K562 (cell line): ENCODE results near the gene MACROD2. TPM values are rescaled to one million over a fixed set of nuclear protein-coding genes. Genes with fewer than 3 reads are reported as not detected.

ENCODE experiments used
- ATAC-seq: fragments of 200-7000 bp; cut with Tn5 transposase; 3 replicates; pipeline ENCODE4 v1.9.1; 2020; ENCODE audit warnings: moderate library complexity
- BruUV-seq: library from RNA; stranded (reverse); fragments of 400-500 nt; replicated peaks from 2 replicates; lab custom pipeline; 2021; lab: Mats Ljungman, UMichigan
- CTCF ChIA-PET: fragments of 300-600 bp; formaldehyde crosslinking; extraction: SDS; loops from one replicate; lab custom pipeline; 2021; ENCODE audit warnings: low intra/inter-chr PET ratio; lab: Yijun Ruan, JAX
- POLR2A ChIA-PET: fragments of 300-600, 350-650 bp; sonication (Branson Sonifier 250); formaldehyde crosslinking; extraction: SDS; loops from one replicate; lab custom pipeline; 2021; ENCODE audit warnings: antibody characterized with exemption, inconsistent platforms; lab: Yijun Ruan, JAX
- DNase-seq, 4 experiments: peaks; one replicate each; pipeline versions ENCODE4 v3.0.0 to v3.0.0-alpha.2; 2011 to 2018; ENCODE audit warnings: low spot score in 3 of 4, mixed read lengths in 3 of 4; ENCODE audit errors: extremely low read depth in 1 of 4
- FAIRE-seq: peaks from 2 replicates; lab custom pipeline; 2011; peaks lifted over from hg19 to GRCh38; lab: Jason Lieb, UNC
- H2AFZ ChIP-seq: 2 replicates; pipeline ENCODE4 v1.6.0; 2011; ENCODE audit warnings: low read depth, low read length, control low read depth, inconsistent platforms
- H3K27ac ChIP-seq: fragments of 200-600 bp; 3 replicates; pipeline ENCODE4 v1.8.0; 2011; ENCODE audit warnings: low read depth, mild to moderate bottlenecking, control low read depth, inconsistent platforms, low read length, moderate library complexity, mixed read lengths; ENCODE audit errors: extremely low read depth
- H3K27me3 ChIP-seq, 2 experiments: fragments of 300-600 bp in 1 of 2; 2 replicates in 1 of 2; 3 replicates in 1 of 2; pipeline versions ENCODE4 v1.6.0 to v1.8.0; 2011; ENCODE audit warnings: inconsistent platforms in 2 of 2, low read length in 2 of 2, mild to moderate bottlenecking in 1 of 2, mixed read lengths in 1 of 2, moderate library complexity in 1 of 2; ENCODE audit not compliant: control insufficient read depth in 2 of 2, insufficient read depth in 2 of 2
- H3K36me3 ChIP-seq: fragments of 300-600 bp; 3 replicates; pipeline ENCODE4 v1.8.0; 2011; ENCODE audit warnings: mild to moderate bottlenecking, low read length, inconsistent platforms; ENCODE audit not compliant: control insufficient read depth, insufficient read depth
- H3K4me1 ChIP-seq, 2 experiments: fragments of 200-600 bp in 1 of 2; replicated peaks in 1 of 2; 2 replicates in 1 of 2; 3 replicates in 1 of 2; pipeline versions ENCODE4 v1.5.1 to v1.8.0; 2011; ENCODE audit warnings: inconsistent platforms in 2 of 2, low read length in 2 of 2, mild to moderate bottlenecking in 1 of 2, mixed read lengths in 1 of 2, moderate library complexity in 1 of 2; ENCODE audit not compliant: control insufficient read depth in 2 of 2, insufficient read depth in 2 of 2
- H3K4me2 ChIP-seq: 2 replicates; pipeline ENCODE4 v1.6.1; 2011; ENCODE audit warnings: low read length, control low read depth, inconsistent platforms, mixed read lengths; ENCODE audit not compliant: insufficient read depth
- H3K4me3 ChIP-seq: fragments of 200-600 bp; sonication (generic), shearing (Covaris generic); 2 replicates; pipeline ENCODE4 v1.5.1; 2016; ENCODE audit warnings: control low read depth, inconsistent platforms
- H3K79me2 ChIP-seq: fragments of 200-600 bp; 3 replicates; pipeline ENCODE4 v1.8.0; 2011; ENCODE audit warnings: low read length, inconsistent platforms; ENCODE audit not compliant: control insufficient read depth, insufficient read depth
- H3K9ac ChIP-seq, 2 experiments: 2 replicates each; pipeline versions ENCODE4 v1.6.0 to v1.6.1; 2011; ENCODE audit warnings: low read depth in 2 of 2, low read length in 2 of 2, control low read depth in 1 of 2, inconsistent platforms in 1 of 2, mild to moderate bottlenecking in 1 of 2, mixed read lengths in 1 of 2; ENCODE audit not compliant: insufficient read depth in 1 of 2
- H3K9me1 ChIP-seq: one replicate; pipeline ENCODE4 v1.6.0; 2011; ENCODE audit warnings: inconsistent platforms, mild to moderate bottlenecking, low read length, moderate library complexity; ENCODE audit not compliant: control insufficient read depth, insufficient read depth
- H3K9me3 ChIP-seq: replicated peaks from 2 replicates; pipeline ENCODE4 v1.5.1; 2011; ENCODE audit warnings: low read depth, low read length, inconsistent platforms; ENCODE audit not compliant: control insufficient read depth, insufficient read depth
- H4K20me1 ChIP-seq: replicated peaks from 2 replicates; pipeline ENCODE4 v1.6.1; 2011; ENCODE audit warnings: low read length, inconsistent platforms, mixed read lengths; ENCODE audit not compliant: control insufficient read depth, insufficient read depth
- DEAF1 ChIP-seq: fragments of 450-650 bp; formaldehyde crosslinking; IDR thresholded peaks from 2 replicates; pipeline ENCODE4 v1.4.0; 2020; ENCODE audit warnings: mild to moderate bottlenecking, moderate library complexity
- EP300 ChIP-seq: IDR thresholded peaks from 2 replicates; pipeline ENCODE4 v1.6.1; 2012; ENCODE audit warnings: low read length, improper control_type of control experiment
- ESRRB ChIP-seq: fragments of 250-450 bp; sonication (Bioruptor Pico); IDR thresholded peaks from 2 replicates; pipeline ENCODE4 v1.5.0; 2020; ENCODE audit warnings: mild to moderate bottlenecking, moderate library complexity, borderline replicate concordance
- HSF4 ChIP-seq: fragments of 250-450 bp; sonication (Bioruptor Pico); IDR thresholded peaks from 2 replicates; pipeline ENCODE4 v2.1.2; 2022; ENCODE audit warnings: mild to moderate bottlenecking, moderate library complexity, borderline replicate concordance
- MAFF ChIP-seq: IDR thresholded peaks from 2 replicates; pipeline ENCODE4 v1.6.1; 2012; ENCODE audit warnings: low read length, improper control_type of control experiment
- MIER1 ChIP-seq: fragments of 450-650 bp; IDR thresholded peaks from 2 replicates; pipeline ENCODE4 v1.6.1; 2016; ENCODE audit warnings: antibody characterized with exemption, mild to moderate bottlenecking, low read depth
- NBN ChIP-seq: fragments of 450-650 bp; IDR thresholded peaks from 2 replicates; pipeline ENCODE4 v1.6.1; 2016; ENCODE audit warnings: low read depth, mild to moderate bottlenecking
- ZNF444 ChIP-seq: fragments of 250-450 bp; sonication (Bioruptor Pico); IDR thresholded peaks from 2 replicates; pipeline ENCODE4 v1.4.0; 2020; ENCODE audit warnings: mild to moderate bottlenecking, moderate library complexity
- ZNF830 ChIP-seq: fragments of 250-450 bp; sonication (Bioruptor Pico); IDR thresholded peaks from 2 replicates; pipeline ENCODE4 v1.5.0; 2021; ENCODE audit warnings: mild to moderate bottlenecking
- WGBS: fragments of 100-300 bp; shearing (Covaris generic); methylation state at CpG from one replicate; pipeline ENCODE4 v1.1.6; 2016; ENCODE audit warnings: low coverage, mixed read lengths; ENCODE audit not compliant: insufficient coverage; ENCODE audit errors: missing lambda C conversion rate; 5-methylcytosine and 5-hydroxymethylcytosine counted together
- in situ Hi-C: fragments of 300-500 bp; cut with MboI; formaldehyde crosslinking; loops from 4 replicates; pipeline ENCODE4 v1.15.0; 2018; ENCODE audit warnings: inconsistent platforms, mixed read lengths
- intact Hi-C: fragments of 100-400 bp; cut with micrococcal nuclease; formaldehyde crosslinking; loops from 2 replicates; pipeline ENCODE4 v1.14.2; 2022
- polyA plus RNA-seq, 8 experiments: library from polyadenylated mRNA; depleted of rRNA in 4 of 8; stranded (reverse) in 5 of 8; unstranded in 3 of 8; fragments of >200 nt; fragmentation: Nextera tagmentation in 2 of 8; fragmentation: Illumina TruSeq in 1 of 8; extraction: Ambion mirVana in 2 of 8; extraction: Trizol in 1 of 8; gene quantifications; 2 replicates each; pipeline versions ENCODE4 v1.2.1 to v1.2.3, GENCODE V29; 2011 to 2014; ENCODE audit warnings: inconsistent platforms in 1 of 8, missing spikeins in 1 of 8
- total RNA-seq, 7 experiments: library from RNA; depleted of rRNA in 6 of 7; stranded (reverse); fragments of >200 nt in 6 of 7; fragmentation: Illumina TruSeq in 2 of 7; extraction: Trizol in 2 of 7; gene quantifications; 2 replicates each; pipeline versions ENCODE4 v1.2.1 to v1.2.3, GENCODE V29; 2011 to 2021; ENCODE audit warnings: low replicate concordance in 1 of 7
- TF ChIP-seq, protein P1 (sequence below): fragments of 250-450 bp; sonication (Bioruptor Pico); IDR thresholded peaks from 2 replicates; pipeline ENCODE4 v1.8.0; 2021; ENCODE audit warnings: moderate library complexity, mild to moderate bottlenecking, inconsistent platforms

The MACROD2 gene
- total and polyA plus RNA-seq, 9 of the 15 experiments (the other 6 are each of a cell fraction or from before 2014, with no cell fraction given): not detected

DNA sequence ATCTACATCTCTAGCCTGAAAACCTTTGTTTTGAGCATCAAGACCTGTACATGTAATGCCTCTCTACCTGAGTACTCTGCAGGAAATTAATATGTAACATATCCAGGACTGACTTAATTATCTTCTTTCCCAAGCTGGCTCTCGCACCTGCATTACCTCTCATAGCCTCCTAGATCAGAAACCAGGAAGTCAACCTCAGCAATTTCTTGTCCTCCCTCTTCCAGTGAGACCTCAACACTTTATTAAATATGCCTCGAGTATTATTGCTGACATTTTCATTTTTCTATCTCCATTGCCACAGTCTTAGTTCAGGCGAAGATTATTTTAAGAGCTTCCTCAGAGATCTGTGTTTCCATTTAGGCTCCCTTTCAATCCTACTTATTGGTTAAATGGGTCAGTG is 69.0 kb downstream of the MACROD2 start:
- 0% methylated on average over 2 of the region's 3 CpGs for WGBS
- H3K27ac ChIP-seq: no peak overlapping the region
- no TSS peak for BruUV-seq
- in situ Hi-C loops: no loop called here
- no peak overlapping the region for H3K4me3 ChIP-seq
- POLR2A ChIA-PET: no interaction called here
- DNase-seq: no peak
- H3K79me2 ChIP-seq: no peaks in the 10 kb centered on the region
- no peaks in the 10 kb centered on the region for H3K9me1 ChIP-seq
- no peak for TF ChIP-seq ZNF444 (CRISPR knock-in tag)
- TF ChIP-seq, protein P1, sequence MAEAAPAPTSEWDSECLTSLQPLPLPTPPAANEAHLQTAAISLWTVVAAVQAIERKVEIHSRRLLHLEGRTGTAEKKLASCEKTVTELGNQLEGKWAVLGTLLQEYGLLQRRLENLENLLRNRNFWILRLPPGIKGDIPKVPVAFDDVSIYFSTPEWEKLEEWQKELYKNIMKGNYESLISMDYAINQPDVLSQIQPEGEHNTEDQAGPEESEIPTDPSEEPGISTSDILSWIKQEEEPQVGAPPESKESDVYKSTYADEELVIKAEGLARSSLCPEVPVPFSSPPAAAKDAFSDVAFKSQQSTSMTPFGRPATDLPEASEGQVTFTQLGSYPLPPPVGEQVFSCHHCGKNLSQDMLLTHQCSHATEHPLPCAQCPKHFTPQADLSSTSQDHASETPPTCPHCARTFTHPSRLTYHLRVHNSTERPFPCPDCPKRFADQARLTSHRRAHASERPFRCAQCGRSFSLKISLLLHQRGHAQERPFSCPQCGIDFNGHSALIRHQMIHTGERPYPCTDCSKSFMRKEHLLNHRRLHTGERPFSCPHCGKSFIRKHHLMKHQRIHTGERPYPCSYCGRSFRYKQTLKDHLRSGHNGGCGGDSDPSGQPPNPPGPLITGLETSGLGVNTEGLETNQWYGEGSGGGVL (CRISPR knock-in tag): no peak
- TF ChIP-seq, all 486 proteins: peak for 0
- FAIRE-seq: no peak
- Histone ChIP-seq H4K20me1 (no peaks in the 10 kb centered on the region), H3K9ac (no peak overlapping the region), H3K4me2 (no peak overlapping the region), H3K27me3 (no peaks in the 10 kb centered on the region), H3K9me3 (no peaks in the 10 kb centered on the region), H2AFZ (no peak overlapping the region), H3K36me3 (no peaks in the 10 kb centered on the region), H3K4me1 (no peaks in the 10 kb centered on the region)
- CTCF ChIA-PET: no interaction called here
- intact Hi-C loops: no loop called here
- no peak for ATAC-seq

GRCh38 chr20:14064921-14065320 is 69.6 kb downstream of the MACROD2 start:
- BruUV-seq: no TSS peak
- Histone ChIP-seq H3K4me1 (no peaks in the 10 kb centered on the region), H2AFZ (no peak overlapping the region), H3K9me1 (no peaks in the 10 kb centered on the region), H3K9me3 (no peaks in the 10 kb centered on the region), H3K79me2 (no peaks in the 10 kb centered on the region), H4K20me1 (no peaks in the 10 kb centered on the region), H3K9ac (no peak overlapping the region), H3K4me3 (no peak overlapping the region), H3K36me3 (no peaks in the 10 kb centered on the region), H3K27me3 (no peaks in the 10 kb centered on the region), H3K27ac (no peak overlapping the region), H3K4me2 (no peak overlapping the region)
- FAIRE-seq (no peak), DNase-seq (no peak), ATAC-seq (no peak)
- no peak for TF ChIP-seq EP300
- TF ChIP-seq ZNF830 (CRISPR knock-in tag): no peak
- TF ChIP-seq MAFF: no peak
- no peak for TF ChIP-seq ESRRB (CRISPR knock-in tag)
- TF ChIP-seq MIER1: no peak
- no peak for TF ChIP-seq NBN
- no peak for TF ChIP-seq DEAF1 (CRISPR knock-in tag)
- no peak for TF ChIP-seq HSF4
- in situ Hi-C loops: no loop called here
- 3% methylated on average over 5 of the region's 5 CpGs for WGBS
- ChIA-PET CTCF (no interaction called here), POLR2A (no interaction called here)
- intact Hi-C loops: no loop called here
